Stimulated activated CD4-positive, alpha-beta T cell treated with anti-CD3 and anti-CD28 coated beads, Interleukin-4, amount 100 ng/mL, for 24 hours (primary cell): ENCODE measurements around the gene GPRC5B.

Experiments
- DNase-seq: peaks from one replicate; pipeline ENCODE4 v3.0.0-alpha.2; 2020

Gene GPRC5B

GRCh38 chr16:19842426-19843157 lies 42.1 kb downstream of the GPRC5B start:
- DNase-seq, result no peak

- no peak for DNase-seq
Observed at GRCh38 chr16:19841184-19841583, 43.5 kb downstream of the GPRC5B start.

GRCh38 chr16:19840524-19841110 lies 44.0 kb downstream of the GPRC5B start:
- no peak for DNase-seq

GRCh38 chr16:19837984-19838707 lies 46.5 kb downstream of the GPRC5B start:
- DNase-seq, result no peak

GRCh38 chr16:19837331-19837980 lies 47.2 kb downstream of the GPRC5B start:
- DNase-seq, result no peak

- no peak for DNase-seq
Observed at GRCh38 chr16:19835968-19836421, 48.7 kb downstream of the GPRC5B start.

GRCh38 chr16:19835196-19835595 lies 49.5 kb downstream of the GPRC5B start:
- no peak for DNase-seq

- no peak for DNase-seq
Observed at GRCh38 chr16:19833581-19833980, 51.1 kb downstream of the GPRC5B start.

- no peak for DNase-seq
Observed at GRCh38 chr16:19833176-19833575, 51.5 kb downstream of the GPRC5B start.

GRCh38 chr16:19831678-19832077 lies 53.0 kb downstream of the GPRC5B start:
- no peak for DNase-seq

- DNase-seq, result no peak
Observed at GRCh38 chr16:19830902-19831560, 53.6 kb downstream of the GPRC5B start.

- no peak for DNase-seq
Observed at GRCh38 chr16:19829844-19830692, 54.6 kb downstream of the GPRC5B start.

GRCh38 chr16:19824216-19824615 lies 60.4 kb downstream of the GPRC5B start:
- DNase-seq, result no peak

- DNase-seq, result no peak
Observed at GRCh38 chr16:19823322-19823721, 61.3 kb downstream of the GPRC5B start.

- DNase-seq, result no peak
Observed at GRCh38 chr16:19822533-19822932, 62.1 kb downstream of the GPRC5B start.

- no peak for DNase-seq
Observed at GRCh38 chr16:19817875-19818274, 66.8 kb downstream of the GPRC5B start.

- DNase-seq, result no peak
Observed at GRCh38 chr16:19817122-19817521, 67.5 kb downstream of the GPRC5B start.

GRCh38 chr16:19815418-19815817 lies 69.2 kb downstream of the GPRC5B start:
- DNase-seq, result no peak

GRCh38 chr16:19812986-19813385 lies 71.7 kb downstream of the GPRC5B start:
- no peak for DNase-seq

GRCh38 chr16:19810817-19811731 lies 73.6 kb downstream of the GPRC5B start:
- no peak for DNase-seq

- no peak for DNase-seq
Observed at GRCh38 chr16:19809693-19810092, 75.0 kb downstream of the GPRC5B start.
